Thyroid gland (tissue), 4 donors: Measurements from ENCODE around the gene POR. TPM values are rescaled to one million over a fixed set of nuclear protein-coding genes. Genes with fewer than 3 reads are reported as not detected.
"Not testable (repeated sequence)": the region's sequence is repeated elsewhere in the genome, so short reads cannot be mapped to it uniquely, and the experiment has no call there.

ENCODE experiments used
- DNase-seq, 2 donors: peaks; one replicate each; pipeline ENCODE4 v3.0.0-alpha.2; 2019
- H3K27ac ChIP-seq, 3 donors: fragments of 200-600 bp; sonication (generic); 1 replicate in 2 of 3; 2 replicates in 1 of 3; pipeline ENCODE4 v1.5.1; 2016 to 2019; ENCODE audit warnings: mild to moderate bottlenecking in 1 of 3, moderate library complexity in 1 of 3
- H3K27me3 ChIP-seq: fragments of 200-600 bp; sonication (generic); one replicate; pipeline ENCODE4 v1.5.1; 2019
- H3K36me3 ChIP-seq, 2 donors: fragments of 200-600 bp; sonication (generic); one replicate each; pipeline ENCODE4 v1.5.1; 2016 to 2019
- H3K4me1 ChIP-seq, 2 donors: fragments of 200-600 bp; sonication (generic); one replicate each; pipeline ENCODE4 v1.5.1; 2017 to 2019
- H3K4me3 ChIP-seq, 3 donors: fragments of 200-600 bp; sonication (generic); replicated peaks in 1 of 3; 1 replicate in 2 of 3; 2 replicates in 1 of 3; pipeline ENCODE4 v1.5.1; 2016; ENCODE audit warnings: mild to moderate bottlenecking in 1 of 3
- H3K9me3 ChIP-seq: fragments of 200-600 bp; sonication (generic); one replicate; pipeline ENCODE4 v1.5.1; 2017
- POLR2A ChIP-seq, 2 donors: fragments of 450-650 bp; IDR thresholded peaks; one replicate each; pipeline ENCODE4 v1.6.1; 2017; ENCODE audit warnings: antibody characterized with exemption in 2 of 2, mild to moderate bottlenecking in 2 of 2, moderate library complexity in 1 of 2
- WGBS, 2 donors: methylation state at CpG; one replicate each; pipeline ENCODE4 v1.1.5; 2017; 5-methylcytosine and 5-hydroxymethylcytosine counted together
- intact Hi-C: fragments of 100-400 bp; cut with DNase I; formaldehyde crosslinking; loops from one replicate; pipeline ENCODE4 v1.15.1; 2023
- total RNA-seq, 4 donors: library from RNA; depleted of rRNA; stranded (reverse); fragments of >200 nt; gene quantifications; one replicate each; pipeline ENCODE4 v1.2.3, GENCODE V29; 2016
- TF ChIP-seq, protein P1 (sequence below), 6 experiments: fragments of 200-600 bp in 3 of 6; fragments of 450-650 bp in 3 of 6; sonication (generic) in 3 of 6; IDR thresholded peaks; one replicate each; pipeline ENCODE4 v1.5.1; 2016 to 2019; ENCODE audit warnings: antibody characterized with exemption in 6 of 6, mild to moderate bottlenecking in 2 of 6, inconsistent platforms in 1 of 6, moderate library complexity in 1 of 6

POR gene
- total RNA-seq, 4 donors from 2014 or later, result 141 to 341 (median 285) TPM

DNA sequence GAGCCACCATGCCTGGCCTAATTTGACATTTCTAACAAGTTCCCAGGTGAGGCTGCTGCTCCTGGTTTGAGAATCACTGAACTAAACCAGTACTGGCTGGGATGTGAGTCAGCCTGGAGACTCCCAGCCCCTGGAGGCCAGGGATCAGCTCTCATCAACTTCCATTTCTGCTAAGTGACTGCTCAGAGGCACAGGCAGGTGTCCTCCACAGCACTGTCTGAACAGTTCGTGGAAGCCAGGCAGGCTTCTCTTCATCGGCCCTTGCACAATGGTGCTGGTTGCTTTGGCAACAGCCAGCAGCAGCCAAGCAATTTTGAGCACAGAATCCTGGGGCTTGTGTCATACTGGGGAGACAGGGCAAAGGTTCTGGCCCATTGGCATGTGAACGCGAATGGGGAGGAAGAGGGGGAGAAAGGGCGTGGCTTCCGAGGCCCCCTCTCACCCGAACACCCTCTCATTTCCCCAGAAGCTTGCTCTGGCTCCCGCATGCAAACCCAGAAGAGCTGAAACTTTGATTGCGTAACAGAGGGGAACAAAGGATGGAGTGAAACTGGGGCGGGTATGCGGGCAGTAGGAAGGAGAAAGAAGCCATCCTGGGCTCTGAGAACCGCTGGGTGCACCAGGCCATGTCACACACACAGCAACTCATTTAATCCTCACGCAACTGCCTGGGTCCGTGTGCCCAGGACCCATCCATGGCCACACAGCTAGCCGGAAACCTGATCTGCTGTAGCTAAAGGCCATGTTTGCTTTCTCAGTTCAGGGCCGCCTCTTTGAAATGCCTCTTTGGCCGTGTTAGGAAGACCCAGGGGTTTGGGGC is 9.0 kb upstream of the POR start:
- DNase-seq, result peak; percentile 67 to 68
- intact Hi-C loops, result no loop called here
- Histone ChIP-seq H3K27ac (peak overlapping the region in 1 of 3 donors; percentile 38), H3K36me3 (no peaks in the 10 kb centered on the region), H3K4me1 (no peaks in the 10 kb centered on the region), H3K9me3 (no peaks in the 10 kb centered on the region), H3K4me3 (no peak overlapping the region), H3K27me3 (no peaks in the 10 kb centered on the region)
- WGBS, 2 donors, result 20 to 29% methylated on average over 16 to 17 of the region's 17 CpGs
- TF ChIP-seq, protein P1, sequence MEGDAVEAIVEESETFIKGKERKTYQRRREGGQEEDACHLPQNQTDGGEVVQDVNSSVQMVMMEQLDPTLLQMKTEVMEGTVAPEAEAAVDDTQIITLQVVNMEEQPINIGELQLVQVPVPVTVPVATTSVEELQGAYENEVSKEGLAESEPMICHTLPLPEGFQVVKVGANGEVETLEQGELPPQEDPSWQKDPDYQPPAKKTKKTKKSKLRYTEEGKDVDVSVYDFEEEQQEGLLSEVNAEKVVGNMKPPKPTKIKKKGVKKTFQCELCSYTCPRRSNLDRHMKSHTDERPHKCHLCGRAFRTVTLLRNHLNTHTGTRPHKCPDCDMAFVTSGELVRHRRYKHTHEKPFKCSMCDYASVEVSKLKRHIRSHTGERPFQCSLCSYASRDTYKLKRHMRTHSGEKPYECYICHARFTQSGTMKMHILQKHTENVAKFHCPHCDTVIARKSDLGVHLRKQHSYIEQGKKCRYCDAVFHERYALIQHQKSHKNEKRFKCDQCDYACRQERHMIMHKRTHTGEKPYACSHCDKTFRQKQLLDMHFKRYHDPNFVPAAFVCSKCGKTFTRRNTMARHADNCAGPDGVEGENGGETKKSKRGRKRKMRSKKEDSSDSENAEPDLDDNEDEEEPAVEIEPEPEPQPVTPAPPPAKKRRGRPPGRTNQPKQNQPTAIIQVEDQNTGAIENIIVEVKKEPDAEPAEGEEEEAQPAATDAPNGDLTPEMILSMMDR (IDR thresholded peaks at IDR 0.05), result no peak
- no peak for TF ChIP-seq POLR2A (IDR thresholded peaks at IDR 0.05)

DNA sequence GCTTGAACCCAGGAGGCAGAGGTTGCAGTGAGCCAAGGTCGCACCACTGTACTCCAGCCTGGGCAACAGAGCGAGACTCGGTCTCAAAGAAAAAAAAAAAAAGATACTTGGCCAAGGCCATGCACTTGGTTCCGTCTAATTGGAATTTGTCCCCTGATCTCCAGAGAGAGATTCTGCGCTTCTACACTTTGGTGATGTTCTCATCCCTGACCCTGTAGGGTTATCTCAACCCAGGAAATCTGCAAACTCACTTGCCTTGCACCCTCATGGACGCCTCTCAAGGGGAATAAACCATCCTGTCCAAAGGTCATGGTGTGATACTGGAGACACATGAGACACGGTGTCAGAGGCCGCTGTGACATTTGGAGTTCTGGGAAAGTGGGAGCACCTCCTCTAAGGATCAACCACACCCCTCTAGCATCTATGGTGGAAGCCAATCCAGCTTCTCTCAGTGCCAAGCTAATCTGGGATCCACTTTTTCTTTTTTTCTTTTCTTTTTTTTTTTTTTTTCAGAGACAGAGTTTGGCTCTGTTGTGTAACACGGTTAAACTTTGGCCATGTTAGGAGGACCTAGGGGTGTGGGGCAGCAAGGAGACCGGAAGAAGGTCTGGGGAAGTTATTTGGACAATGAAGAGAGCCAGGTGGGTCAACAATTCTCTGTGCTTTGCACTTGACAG is 7.8 kb upstream of the POR start:
- 80 to 83% methylated on average over 10 of the region's 10 CpGs for WGBS, 2 donors
- no peaks in the 10 kb centered on the region for H3K9me3 ChIP-seq
- intact Hi-C loops, result no loop called here
- DNase-seq, result no peak
- H3K36me3 ChIP-seq, result no peaks in the 10 kb centered on the region
- H3K27me3 ChIP-seq, result no peaks in the 10 kb centered on the region
- TF ChIP-seq, protein P1 (IDR thresholded peaks at IDR 0.05), result no peak
- TF ChIP-seq POLR2A (IDR thresholded peaks at IDR 0.05), result no peak
- no peaks in the 10 kb centered on the region for H3K4me1 ChIP-seq
- no peak overlapping the region for H3K4me3 ChIP-seq
- H3K27ac ChIP-seq, result no peak overlapping the region

DNA sequence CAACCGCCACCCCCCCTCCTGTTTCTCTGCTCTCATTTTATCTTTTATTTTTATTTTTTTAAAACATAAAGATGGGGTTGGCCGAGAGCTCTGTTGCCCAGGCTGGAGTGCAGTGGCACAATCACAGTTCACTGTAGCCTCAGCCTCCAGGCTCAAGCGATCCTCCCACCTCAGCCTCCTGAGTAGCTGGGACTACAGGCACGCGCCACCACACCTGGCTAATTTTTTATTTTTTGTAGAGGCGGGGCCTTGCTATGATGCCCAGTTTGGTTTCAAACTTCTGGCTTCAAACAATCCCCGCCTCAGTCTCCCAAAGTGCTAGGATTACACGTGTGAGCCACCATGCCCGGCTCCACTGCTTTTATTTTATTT is 7.3 kb upstream of the POR start:
- intact Hi-C loops, result not testable (repeated sequence)

DNA sequence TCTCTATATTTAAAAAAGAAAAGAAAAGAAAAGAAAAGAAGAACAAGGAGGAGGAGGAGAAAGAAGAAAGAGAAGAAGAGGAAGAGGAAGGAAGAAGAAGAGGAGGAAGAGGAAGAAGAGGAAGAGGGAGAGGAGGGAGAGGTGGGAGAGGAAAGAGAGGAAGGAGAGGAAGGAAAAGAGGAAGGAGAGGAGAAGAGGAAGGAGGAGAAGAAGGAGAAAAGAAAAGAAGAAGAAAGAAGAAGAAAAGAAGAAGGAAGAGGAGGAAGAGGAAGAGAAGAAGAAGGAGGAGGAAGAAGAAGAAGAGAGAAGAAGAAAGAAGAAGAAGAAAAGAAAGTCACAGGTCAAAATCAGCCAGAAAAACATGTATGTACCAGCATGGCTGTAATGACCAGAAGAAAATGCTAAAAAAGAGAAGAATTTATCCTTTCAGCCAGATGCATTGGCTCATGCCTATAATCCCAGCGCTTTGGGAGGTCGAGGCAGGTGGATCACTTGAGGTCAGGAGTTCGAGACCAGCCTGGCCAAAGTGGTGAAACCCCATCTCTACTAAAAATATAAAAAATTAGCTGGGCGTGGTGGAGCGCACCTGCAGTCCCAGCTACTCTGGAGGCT is 5.3 kb upstream of the POR start:
- no peak overlapping the region for H3K27ac ChIP-seq
- TF ChIP-seq, protein P1 (IDR thresholded peaks at IDR 0.05), result no peak
- no peak for TF ChIP-seq POLR2A (IDR thresholded peaks at IDR 0.05)
- intact Hi-C loops, result no loop called here
- H3K9me3 ChIP-seq, result no peaks in the 10 kb centered on the region
- WGBS, 2 donors, result 87 to 90% methylated on average over 5 of the region's 5 CpGs
- H3K4me3 ChIP-seq, result no peak overlapping the region
- peaks cover 4 to 6% of the 10 kb centered on the region in 2 donors for H3K4me1 ChIP-seq
- no peaks in the 10 kb centered on the region for H3K27me3 ChIP-seq
- H3K36me3 ChIP-seq, result no peaks in the 10 kb centered on the region
- DNase-seq, result no peak

More for the DNA sequence above, 7.3 kb upstream of the POR start:
- H3K9me3 ChIP-seq, DNase-seq, H3K36me3 ChIP-seq, H3K4me1 ChIP-seq, H3K27ac ChIP-seq, H3K27me3 ChIP-seq, H3K4me3 ChIP-seq: not testable (repeated sequence)
- 95% methylated on average over 9 of the region's 9 CpGs for WGBS, 2 donors

DNA sequence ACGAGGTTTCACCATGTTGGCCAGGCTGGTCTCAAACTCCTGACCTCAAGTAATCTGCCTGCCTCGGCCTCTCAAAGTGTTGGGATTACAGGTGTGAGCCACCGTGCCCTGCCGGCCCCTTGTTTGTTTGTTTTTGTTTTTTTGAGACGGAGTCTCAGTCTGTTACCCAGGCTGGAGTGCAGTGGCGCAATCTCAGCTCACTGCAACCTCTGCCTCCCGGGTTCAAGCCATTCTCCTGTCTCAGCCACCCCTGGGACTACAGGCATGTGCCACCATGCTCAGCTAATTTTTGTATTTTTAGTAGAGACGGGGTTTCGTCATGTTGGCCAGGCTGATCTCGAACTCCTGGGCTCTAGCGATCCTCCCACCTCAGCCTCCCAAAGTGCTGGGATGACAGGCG is 3.8 kb upstream of the POR start:
- H3K4me3 ChIP-seq, intact Hi-C loops, H3K36me3 ChIP-seq, H3K9me3 ChIP-seq, H3K27ac ChIP-seq, H3K4me1 ChIP-seq, DNase-seq, H3K27me3 ChIP-seq: not testable (repeated sequence)
- 76 to 78% methylated on average over 12 of the region's 12 CpGs for WGBS, 2 donors

DNA sequence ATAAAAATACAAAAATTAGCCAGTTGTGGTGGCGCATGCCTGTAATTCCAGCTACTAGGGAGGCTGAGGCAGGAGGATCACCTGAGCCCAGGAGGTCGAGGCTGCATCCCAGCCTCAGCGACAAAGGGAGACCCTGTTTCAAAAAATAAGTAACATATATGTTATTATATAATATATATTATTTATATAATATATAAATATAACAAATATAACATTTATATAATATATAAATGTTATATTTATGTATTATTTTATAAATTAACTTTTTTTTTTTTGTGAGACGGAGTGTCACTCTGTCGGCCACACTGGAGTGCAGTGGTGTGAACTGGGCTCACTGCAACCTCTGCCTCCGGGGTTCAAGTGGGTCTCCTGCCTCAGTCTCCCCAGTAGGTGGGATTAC is 1.5 kb upstream of the POR start:
- H3K27ac ChIP-seq, result no peak overlapping the region
- no peaks in the 10 kb centered on the region for H3K27me3 ChIP-seq
- 94 to 97% methylated on average over 6 of the region's 6 CpGs for WGBS, 2 donors
- H3K4me3 ChIP-seq, result no peak overlapping the region
- H3K36me3 ChIP-seq, result no peaks in the 10 kb centered on the region
- peaks cover 18 to 31% of the 10 kb centered on the region in 2 donors for H3K4me1 ChIP-seq
- intact Hi-C loops, result no loop called here
- TF ChIP-seq POLR2A (IDR thresholded peaks at IDR 0.05), result no peak
- no peaks in the 10 kb centered on the region for H3K9me3 ChIP-seq
- no peak for DNase-seq
